Placental epithelial cell (primary cell): ENCODE results near the gene GRIN2C. TPM values are rescaled to one million over a fixed set of nuclear protein-coding genes. Genes with fewer than 3 reads are reported as not detected.

Experiments
- total RNA-seq: library from RNA; depleted of rRNA; stranded (reverse); fragments of >200 nt; gene quantifications from 2 replicates; pipeline ENCODE4 v1.2.3, GENCODE V29; 2012

The GRIN2C gene
- under 0.01 and 0.11 TPM in 2 replicates for total RNA-seq

GRCh38 chr17:74859459-74860228 is at the start of gene GRIN2C:
GRIN2C (minus strand) TSS chr17:74859885; CDS start chr17:74855092, 4,793 bp downstream.

GRCh38 chr17:74892974-74893911 is 33.6 kb upstream of the GRIN2C start, which contains the start of gene FADS6:
FADS6 (minus strand) TSS chr17:74893633; CDS start chr17:74893595, 38 bp downstream.

GRCh38 chr17:74872313-74873036 is 12.8 kb upstream of the GRIN2C start, which contains the start of gene FDXR:
FDXR (minus strand) TSS chr17:74872994; CDS start chr17:74872944, 50 bp downstream.

Other genes starting within 250 kb of the GRIN2C start
- not detected in 2 replicates for gene CD300E, start 236.1 kb downstream of the GRIN2C start, total RNA-seq
- gene CD300LF, start 147.0 kb downstream of the GRIN2C start, total RNA-seq = not detected in 2 replicates
- gene RAB37, start 122.6 kb downstream of the GRIN2C start, total RNA-seq = under 0.01 TPM in 1 of 2 replicates, not detected in the other
- 22.0 and 24.5 TPM in 2 replicates for gene NHERF1, start 111.3 kb downstream of the GRIN2C start, total RNA-seq
- gene NAT9, start 83.5 kb downstream of the GRIN2C start, total RNA-seq = 34.2 and 45.9 TPM in 2 replicates
- gene FDXR, start 13.1 kb upstream of the GRIN2C start, total RNA-seq = 12.6 and 37.1 TPM in 2 replicates
- not detected in 2 replicates for gene FADS6, start 33.7 kb upstream of the GRIN2C start, total RNA-seq
- under 0.01 and 0.22 TPM in 2 replicates for gene USH1G, start 63.4 kb upstream of the GRIN2C start, total RNA-seq
- not detected in 2 replicates for gene OTOP2, start 64.4 kb upstream of the GRIN2C start, total RNA-seq
- gene OTOP3, start 76.0 kb upstream of the GRIN2C start, total RNA-seq = not detected in 2 replicates
- gene HID1, start 112.9 kb upstream of the GRIN2C start, total RNA-seq = 1.2 and 2.1 TPM in 2 replicates
- 34.9 and 47.9 TPM in 2 replicates for gene CDR2L, start 127.7 kb upstream of the GRIN2C start, total RNA-seq
- 19.2 and 42.8 TPM in 2 replicates for gene MRPL58, start 152.8 kb upstream of the GRIN2C start, total RNA-seq
- gene ATP5PD, start 187.1 kb upstream of the GRIN2C start, total RNA-seq = 228 and 229 TPM in 2 replicates
- 17.0 and 21.6 TPM in 2 replicates for gene KCTD2, start 187.3 kb upstream of the GRIN2C start, total RNA-seq
- gene SLC16A5, start 228.1 kb upstream of the GRIN2C start, total RNA-seq = 32.4 and 34.9 TPM in 2 replicates